Testis (tissue), 2 donors: ENCODE measurements around the gene EHBP1L1.

ENCODE experiments used
- POLR2A ChIP-seq: fragments of 450-650 bp; IDR thresholded peaks from one replicate; pipeline ENCODE4 v1.6.1; 2017; ENCODE audit warnings: antibody characterized with exemption, mild to moderate bottlenecking, moderate library complexity
- TF ChIP-seq, protein P1 (sequence below), 3 experiments: fragments of 450-650 bp in 2 of 3; fragments of 200-600 bp in 1 of 3; sonication (generic) in 1 of 3; IDR thresholded peaks; one replicate each; pipeline ENCODE4 v1.5.1; 2016 to 2019; ENCODE audit warnings: antibody characterized with exemption in 3 of 3, mild to moderate bottlenecking in 2 of 3, moderate library complexity in 1 of 3

DNA sequence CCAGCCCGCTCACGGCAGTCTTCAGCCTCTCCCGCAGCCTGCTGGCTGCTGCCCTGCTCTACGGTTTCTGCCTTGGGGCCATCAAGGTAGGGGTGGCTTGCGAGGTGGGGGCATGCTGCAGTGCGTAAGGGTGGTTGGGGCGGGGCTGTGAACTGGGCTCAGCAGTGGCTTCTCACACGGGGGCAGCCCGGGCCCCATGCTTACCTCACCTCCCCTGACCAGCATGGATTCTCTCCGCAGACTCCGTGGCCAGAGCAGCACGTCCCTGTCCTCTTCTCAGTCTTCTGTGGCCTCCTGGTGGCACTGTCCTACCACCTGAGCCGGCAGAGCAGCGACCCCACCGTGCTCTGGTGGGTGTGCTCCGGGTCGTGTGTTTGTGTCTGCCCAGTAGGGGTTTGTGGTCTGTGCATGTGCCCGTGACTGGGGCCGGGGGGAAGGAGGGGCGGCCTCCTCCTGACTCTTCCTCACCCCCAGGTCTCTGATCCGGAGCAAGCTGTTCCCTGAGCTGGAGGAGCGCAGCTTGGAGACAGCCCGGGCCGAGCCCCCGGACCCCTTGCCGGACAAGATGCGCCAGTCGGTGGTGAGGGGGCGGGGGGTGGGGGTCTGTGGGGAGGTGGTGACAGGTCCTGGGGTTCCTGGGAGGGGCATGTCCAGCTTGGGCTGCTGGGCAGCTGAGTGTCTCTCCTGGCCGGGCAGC is 49.2 kb downstream of the EHBP1L1 start:
- TF ChIP-seq, protein P1, sequence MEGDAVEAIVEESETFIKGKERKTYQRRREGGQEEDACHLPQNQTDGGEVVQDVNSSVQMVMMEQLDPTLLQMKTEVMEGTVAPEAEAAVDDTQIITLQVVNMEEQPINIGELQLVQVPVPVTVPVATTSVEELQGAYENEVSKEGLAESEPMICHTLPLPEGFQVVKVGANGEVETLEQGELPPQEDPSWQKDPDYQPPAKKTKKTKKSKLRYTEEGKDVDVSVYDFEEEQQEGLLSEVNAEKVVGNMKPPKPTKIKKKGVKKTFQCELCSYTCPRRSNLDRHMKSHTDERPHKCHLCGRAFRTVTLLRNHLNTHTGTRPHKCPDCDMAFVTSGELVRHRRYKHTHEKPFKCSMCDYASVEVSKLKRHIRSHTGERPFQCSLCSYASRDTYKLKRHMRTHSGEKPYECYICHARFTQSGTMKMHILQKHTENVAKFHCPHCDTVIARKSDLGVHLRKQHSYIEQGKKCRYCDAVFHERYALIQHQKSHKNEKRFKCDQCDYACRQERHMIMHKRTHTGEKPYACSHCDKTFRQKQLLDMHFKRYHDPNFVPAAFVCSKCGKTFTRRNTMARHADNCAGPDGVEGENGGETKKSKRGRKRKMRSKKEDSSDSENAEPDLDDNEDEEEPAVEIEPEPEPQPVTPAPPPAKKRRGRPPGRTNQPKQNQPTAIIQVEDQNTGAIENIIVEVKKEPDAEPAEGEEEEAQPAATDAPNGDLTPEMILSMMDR (IDR thresholded peaks at IDR 0.05), result no peak
- TF ChIP-seq POLR2A, result no peak
